Measurements from ENCODE around the gene GPBAR1.

Gene GPBAR1

DNA sequence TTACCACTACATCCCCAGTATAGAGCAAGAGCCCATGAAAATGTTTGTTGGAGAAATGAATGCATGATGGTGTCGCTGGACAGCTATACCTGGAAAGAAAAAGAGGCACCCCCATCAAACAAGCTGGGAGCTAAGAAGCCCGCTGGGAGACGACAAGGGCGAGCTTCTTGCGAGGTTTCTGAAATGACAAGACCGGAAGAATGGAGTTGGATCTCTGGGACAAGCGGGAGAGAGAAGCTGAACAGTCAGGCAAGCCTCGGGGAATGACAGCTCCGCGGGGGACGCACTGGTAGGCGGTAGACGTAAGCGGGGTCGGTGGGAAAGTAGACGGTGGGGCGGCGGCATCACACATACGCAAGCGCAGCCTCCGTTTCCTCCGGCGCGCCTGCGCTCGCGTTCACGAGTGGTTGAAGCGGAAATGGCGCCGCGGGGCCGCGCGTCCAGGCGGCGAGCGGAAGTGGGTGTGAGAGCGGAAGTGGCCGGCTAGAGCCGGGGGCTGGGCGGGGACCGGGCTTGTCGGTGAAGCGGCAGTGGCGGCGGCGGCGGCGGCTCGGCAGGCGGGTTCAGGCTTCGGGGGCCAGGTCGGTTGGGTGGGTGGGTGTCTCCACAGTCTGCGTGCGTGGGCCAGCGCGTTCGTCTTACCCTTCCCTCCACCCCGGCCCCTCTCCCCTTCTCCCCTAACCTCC lies 44.0 kb upstream of the GPBAR1 start, which contains the start of gene ARPC2:
Gene ARPC2, plus strand, starts transcription at position 516 of the 686 bp plus-strand sequence. CDS start 282 bp downstream, outside the sequence.
- TF ChIP-seq, protein P1, sequence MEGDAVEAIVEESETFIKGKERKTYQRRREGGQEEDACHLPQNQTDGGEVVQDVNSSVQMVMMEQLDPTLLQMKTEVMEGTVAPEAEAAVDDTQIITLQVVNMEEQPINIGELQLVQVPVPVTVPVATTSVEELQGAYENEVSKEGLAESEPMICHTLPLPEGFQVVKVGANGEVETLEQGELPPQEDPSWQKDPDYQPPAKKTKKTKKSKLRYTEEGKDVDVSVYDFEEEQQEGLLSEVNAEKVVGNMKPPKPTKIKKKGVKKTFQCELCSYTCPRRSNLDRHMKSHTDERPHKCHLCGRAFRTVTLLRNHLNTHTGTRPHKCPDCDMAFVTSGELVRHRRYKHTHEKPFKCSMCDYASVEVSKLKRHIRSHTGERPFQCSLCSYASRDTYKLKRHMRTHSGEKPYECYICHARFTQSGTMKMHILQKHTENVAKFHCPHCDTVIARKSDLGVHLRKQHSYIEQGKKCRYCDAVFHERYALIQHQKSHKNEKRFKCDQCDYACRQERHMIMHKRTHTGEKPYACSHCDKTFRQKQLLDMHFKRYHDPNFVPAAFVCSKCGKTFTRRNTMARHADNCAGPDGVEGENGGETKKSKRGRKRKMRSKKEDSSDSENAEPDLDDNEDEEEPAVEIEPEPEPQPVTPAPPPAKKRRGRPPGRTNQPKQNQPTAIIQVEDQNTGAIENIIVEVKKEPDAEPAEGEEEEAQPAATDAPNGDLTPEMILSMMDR (IDR thresholded peaks at IDR 0.05; ENCODE audit: borderline replicate concordance, extremely low read depth, low read length, poor library complexity, severe bottlenecking), result no peak
- no peak for TF ChIP-seq EZH2 (IDR thresholded peaks at IDR 0.05; ENCODE audit: borderline replicate concordance, low read depth, low read length, severe bottlenecking)
- peak within 1 kb of the TSS; percentile 82 for H3K27ac ChIP-seq (ENCODE audit: low read length)

DNA sequence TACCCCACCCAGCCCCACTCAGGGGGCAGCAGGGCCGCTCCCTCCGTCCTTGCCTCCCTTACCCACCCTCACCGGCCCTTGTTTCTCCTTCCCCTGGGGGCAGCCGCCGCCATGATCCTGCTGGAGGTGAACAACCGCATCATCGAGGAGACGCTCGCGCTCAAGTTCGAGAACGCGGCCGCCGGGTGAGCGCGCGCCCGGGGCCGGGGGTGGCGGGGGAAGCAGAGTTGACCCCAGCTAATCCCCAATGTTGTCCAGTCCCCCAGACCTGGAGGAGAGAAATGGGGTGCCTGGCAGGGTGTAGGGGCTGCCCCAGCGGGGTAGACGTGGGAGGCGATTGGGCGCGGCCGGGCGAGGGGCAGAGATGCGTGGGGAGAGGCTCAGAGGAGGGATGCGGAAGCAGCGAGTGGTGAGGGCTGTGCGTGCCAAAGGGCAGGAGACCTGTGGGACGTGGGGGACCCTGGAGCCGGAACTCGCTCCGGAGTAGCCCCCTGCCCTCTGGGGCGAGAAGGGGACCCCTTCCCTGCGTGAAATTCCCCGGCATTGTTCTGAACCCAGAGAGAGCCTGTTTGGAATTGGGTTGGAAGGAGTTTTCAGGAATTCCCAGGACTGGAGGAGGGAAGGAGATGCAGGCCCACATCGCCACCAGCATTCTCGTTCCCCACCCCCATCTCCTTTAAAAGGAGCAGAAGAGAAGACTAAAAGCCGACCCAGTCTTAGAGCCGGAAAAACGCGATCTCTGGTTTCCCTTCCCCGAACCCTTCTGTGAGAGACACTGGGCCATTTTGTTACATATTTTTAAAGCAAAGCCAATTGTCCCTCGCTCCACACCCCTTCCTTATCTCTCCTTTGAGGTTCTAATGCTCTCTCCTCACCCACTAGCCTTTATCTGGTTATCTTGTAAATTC lies 43.2 kb upstream of the GPBAR1 start:
- peaks cover 52% of the 10 kb centered on the region for H3K4me1 ChIP-seq (ENCODE audit: insufficient read depth, low read length)
- H2AFZ ChIP-seq (ENCODE audit: low read depth, low read length), result peak overlapping the region; percentile 72
- no peaks in the 10 kb centered on the region for H3K9me3 ChIP-seq (ENCODE audit: insufficient read depth, low read length, severe bottlenecking)
- peaks cover 21% of the 10 kb centered on the region for H3K36me3 ChIP-seq (ENCODE audit: insufficient read depth, low read length)
- no peaks in the 10 kb centered on the region for H3K27me3 ChIP-seq (ENCODE audit: insufficient read depth, low read length, poor library complexity)
- ATAC-seq (ENCODE audit: insufficient read depth, low read depth) (peak; percentile 60), DNase-seq (peak; percentile 58)
- H4K20me1 ChIP-seq (ENCODE audit: insufficient read depth, low read length), result peaks cover 44% of the 10 kb centered on the region
- peaks cover 55% of the 10 kb centered on the region for H3K79me2 ChIP-seq (ENCODE audit: insufficient read depth, low read length)
- TF ChIP-seq, protein P1 (IDR thresholded peaks at IDR 0.05; ENCODE audit: borderline replicate concordance, extremely low read depth, low read length, poor library complexity, severe bottlenecking), result no peak
- TF ChIP-seq EZH2 (IDR thresholded peaks at IDR 0.05; ENCODE audit: borderline replicate concordance, low read depth, low read length, severe bottlenecking), result no peak
- H3K9ac ChIP-seq (ENCODE audit: low read depth, low read length), result peak overlapping the region; percentile 85
- peak overlapping the region; percentile 82 for H3K27ac ChIP-seq (ENCODE audit: low read length)
- peak overlapping the region; percentile 82 for H3K4me2 ChIP-seq (ENCODE audit: insufficient read depth, low read length)
- H3K4me3 ChIP-seq (ENCODE audit: low read depth in 1 of 2, low read length in 2 of 2), result peak overlapping the region; percentile 72 to 83

More for the DNA sequence above, 44.0 kb upstream of the GPBAR1 start, which contains the start of gene ARPC2:
- peak within 1 kb of the TSS; percentile 85 for H3K9ac ChIP-seq (ENCODE audit: low read depth, low read length)
- H3K9me3 ChIP-seq (ENCODE audit: insufficient read depth, low read length, severe bottlenecking), result no peaks in the 10 kb centered on the region
- DNase-seq (peak; percentile 95), ATAC-seq (ENCODE audit: insufficient read depth, low read depth) (peak; percentile 85)
- H2AFZ ChIP-seq (ENCODE audit: low read depth, low read length), result peak within 1 kb of the TSS; percentile 85
- no peaks in the 10 kb centered on the region for H3K27me3 ChIP-seq (ENCODE audit: insufficient read depth, low read length, poor library complexity)
- peak within 1 kb of the TSS; percentile 72 to 83 for H3K4me3 ChIP-seq (ENCODE audit: low read depth in 1 of 2, low read length in 2 of 2)
- H3K4me1 ChIP-seq (ENCODE audit: insufficient read depth, low read length), result peaks cover 46% of the 10 kb centered on the region
- H3K4me2 ChIP-seq (ENCODE audit: insufficient read depth, low read length), result peak within 1 kb of the TSS; percentile 82
- H3K36me3 ChIP-seq (ENCODE audit: insufficient read depth, low read length), result peaks cover 21% of the 10 kb centered on the region
- peaks cover 47% of the 10 kb centered on the region for H3K79me2 ChIP-seq (ENCODE audit: insufficient read depth, low read length)
- H4K20me1 ChIP-seq (ENCODE audit: insufficient read depth, low read length), result peaks cover 37% of the 10 kb centered on the region

DNA sequence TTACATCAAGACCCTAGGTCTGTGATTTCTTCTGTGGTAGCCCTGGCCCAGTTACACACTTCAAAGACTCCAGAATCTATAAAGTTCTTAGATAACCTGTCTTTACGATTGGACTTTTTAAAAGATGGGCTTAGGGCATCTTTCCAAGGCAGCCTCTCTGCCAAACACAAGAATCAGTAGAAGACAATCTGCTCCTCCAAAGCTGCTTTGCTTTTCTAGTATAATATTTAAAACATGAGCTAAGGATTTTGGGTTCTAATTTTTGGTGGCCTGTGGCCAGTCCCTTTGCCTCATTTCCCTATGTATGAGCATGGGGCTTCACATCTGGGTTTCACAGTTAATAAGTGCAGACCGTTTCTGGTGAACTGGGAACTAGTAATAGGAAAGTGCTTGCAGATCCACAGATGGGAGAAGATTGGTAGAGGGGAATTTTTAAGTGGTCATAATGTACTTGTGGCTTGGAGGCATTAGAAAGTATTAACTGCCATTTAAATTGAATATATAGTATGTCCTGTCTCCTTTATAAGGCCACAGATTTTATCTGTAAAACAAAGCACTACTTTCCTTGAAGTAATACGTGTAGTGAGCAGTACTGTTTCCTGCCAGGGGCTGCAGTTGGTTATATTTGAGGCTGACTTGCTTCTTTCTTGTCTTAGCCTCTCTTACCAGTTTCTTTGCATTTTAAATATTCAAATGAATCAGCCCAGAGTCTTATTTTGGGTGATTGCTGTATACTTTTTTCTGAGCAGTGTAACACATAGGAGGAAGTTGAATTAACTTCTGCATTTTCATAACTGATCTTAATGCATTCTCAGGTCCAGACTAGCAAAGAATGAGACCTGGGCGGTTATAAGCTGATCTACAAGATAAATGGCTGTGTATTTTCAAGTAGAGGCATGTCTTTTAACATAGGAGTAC lies 42.3 kb upstream of the GPBAR1 start:
- H3K9ac ChIP-seq (ENCODE audit: low read depth, low read length), result peak overlapping the region; percentile 85
- peaks cover 64% of the 10 kb centered on the region for H3K79me2 ChIP-seq (ENCODE audit: insufficient read depth, low read length)
- H2AFZ ChIP-seq (ENCODE audit: low read depth, low read length), result no peak overlapping the region
- DNase-seq (peak; percentile 44), ATAC-seq (ENCODE audit: insufficient read depth, low read depth) (peak; percentile 47)
- no peaks in the 10 kb centered on the region for H3K27me3 ChIP-seq (ENCODE audit: insufficient read depth, low read length, poor library complexity)
- H3K4me1 ChIP-seq (ENCODE audit: insufficient read depth, low read length), result peaks cover 57% of the 10 kb centered on the region
- peaks cover 53% of the 10 kb centered on the region for H4K20me1 ChIP-seq (ENCODE audit: insufficient read depth, low read length)
- H3K36me3 ChIP-seq (ENCODE audit: insufficient read depth, low read length), result peaks cover 30% of the 10 kb centered on the region
- H3K4me2 ChIP-seq (ENCODE audit: insufficient read depth, low read length), result peak overlapping the region; percentile 82
- no peak for TF ChIP-seq EZH2 (IDR thresholded peaks at IDR 0.05; ENCODE audit: borderline replicate concordance, low read depth, low read length, severe bottlenecking)
- TF ChIP-seq, protein P1 (IDR thresholded peaks at IDR 0.05; ENCODE audit: borderline replicate concordance, extremely low read depth, low read length, poor library complexity, severe bottlenecking), result no peak
- H3K9me3 ChIP-seq (ENCODE audit: insufficient read depth, low read length, severe bottlenecking), result no peaks in the 10 kb centered on the region
- H3K27ac ChIP-seq (ENCODE audit: low read length), result peak overlapping the region; percentile 82
- H3K4me3 ChIP-seq (ENCODE audit: low read depth in 1 of 2, low read length in 2 of 2), result peak overlapping the region; percentile 72 to 83

All from DND-41 (cell line).